SIG-M5 treated with dmso at 0.1 percent for 504 hours (cell line): ENCODE measurements around the gene ATXN7L1.

Experiments
- DNase-seq: peaks from one replicate; lab custom pipeline; 2025; ENCODE audit not compliant: unreplicated experiment; lab: John Stamatoyannopoulos, UW

The ATXN7L1 gene

DNA sequence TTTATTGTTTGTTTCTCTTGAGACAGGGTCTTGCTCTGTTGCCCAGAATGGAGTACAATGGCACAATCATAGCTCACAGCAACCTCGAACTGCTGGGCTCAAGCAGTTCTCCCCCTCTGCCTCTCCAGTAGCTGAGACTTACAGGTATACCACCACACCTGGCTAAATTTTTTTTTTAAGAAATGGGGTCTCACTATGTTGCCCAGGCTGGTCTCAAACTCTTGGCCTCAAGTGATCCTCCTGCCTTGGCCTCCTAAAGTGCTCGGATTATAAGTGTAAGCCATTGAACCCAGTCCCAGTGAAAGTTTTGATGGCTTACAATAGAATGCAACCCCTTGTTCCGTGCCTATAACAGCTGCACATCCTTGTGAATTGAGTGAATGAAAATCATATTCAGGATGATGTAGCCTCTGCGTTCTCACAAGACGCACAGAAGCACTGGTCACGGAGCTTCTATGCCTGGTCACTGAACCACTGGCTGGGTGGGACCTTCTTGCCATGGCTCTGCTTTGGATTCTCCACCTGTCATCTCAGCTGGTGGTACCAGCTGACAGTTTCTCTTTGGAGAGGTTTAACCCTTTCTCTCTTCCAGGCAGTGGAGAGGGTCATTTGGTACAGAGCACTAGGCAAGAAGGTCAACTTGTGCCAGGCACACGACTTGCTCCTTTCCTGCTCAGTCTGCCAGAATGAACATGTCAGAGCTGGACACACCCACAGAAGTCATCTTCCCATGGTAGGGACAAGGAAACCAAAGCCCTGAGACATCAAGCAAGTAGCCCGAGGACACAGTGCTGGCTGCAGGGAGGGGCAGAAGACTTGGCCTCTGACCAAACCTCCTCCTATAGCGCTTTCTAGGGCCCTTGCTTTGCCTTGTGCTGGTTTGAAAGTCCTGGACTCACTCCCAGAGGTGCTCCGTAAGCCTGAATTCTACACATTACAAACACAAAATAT is 89.6 kb downstream of the ATXN7L1 start:
- no peak for DNase-seq

DNA sequence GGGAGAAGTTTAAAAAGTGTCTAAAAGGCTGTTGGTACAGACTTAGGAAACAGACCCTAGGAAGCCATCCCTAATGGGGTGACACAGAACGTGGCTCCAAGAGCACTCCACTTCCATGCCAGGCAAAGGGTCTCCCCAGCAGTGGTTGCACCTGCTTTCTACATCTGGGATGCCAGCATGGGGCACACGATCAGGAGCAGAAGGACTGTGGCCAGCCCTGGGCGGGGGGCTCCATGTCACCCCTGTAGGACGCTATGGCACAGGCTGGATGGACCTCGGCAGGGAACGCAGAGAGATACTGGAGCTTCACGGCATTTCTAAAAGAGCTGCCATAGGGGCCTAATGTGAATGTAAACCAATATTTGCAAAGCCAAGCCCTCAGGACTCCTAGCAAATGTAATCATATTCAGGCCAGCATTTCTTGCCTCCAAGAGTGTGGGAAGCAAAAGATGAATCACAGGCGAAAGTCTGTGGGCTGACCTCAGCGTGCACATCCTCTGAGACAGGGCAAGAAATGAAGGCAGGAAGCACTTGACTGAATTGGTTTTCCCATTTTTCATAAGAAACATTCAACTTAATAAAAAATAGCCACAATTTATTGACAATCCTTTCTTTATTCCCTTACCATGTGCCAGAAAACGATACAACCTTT is 93.9 kb downstream of the ATXN7L1 start:
- no peak for DNase-seq

DNA sequence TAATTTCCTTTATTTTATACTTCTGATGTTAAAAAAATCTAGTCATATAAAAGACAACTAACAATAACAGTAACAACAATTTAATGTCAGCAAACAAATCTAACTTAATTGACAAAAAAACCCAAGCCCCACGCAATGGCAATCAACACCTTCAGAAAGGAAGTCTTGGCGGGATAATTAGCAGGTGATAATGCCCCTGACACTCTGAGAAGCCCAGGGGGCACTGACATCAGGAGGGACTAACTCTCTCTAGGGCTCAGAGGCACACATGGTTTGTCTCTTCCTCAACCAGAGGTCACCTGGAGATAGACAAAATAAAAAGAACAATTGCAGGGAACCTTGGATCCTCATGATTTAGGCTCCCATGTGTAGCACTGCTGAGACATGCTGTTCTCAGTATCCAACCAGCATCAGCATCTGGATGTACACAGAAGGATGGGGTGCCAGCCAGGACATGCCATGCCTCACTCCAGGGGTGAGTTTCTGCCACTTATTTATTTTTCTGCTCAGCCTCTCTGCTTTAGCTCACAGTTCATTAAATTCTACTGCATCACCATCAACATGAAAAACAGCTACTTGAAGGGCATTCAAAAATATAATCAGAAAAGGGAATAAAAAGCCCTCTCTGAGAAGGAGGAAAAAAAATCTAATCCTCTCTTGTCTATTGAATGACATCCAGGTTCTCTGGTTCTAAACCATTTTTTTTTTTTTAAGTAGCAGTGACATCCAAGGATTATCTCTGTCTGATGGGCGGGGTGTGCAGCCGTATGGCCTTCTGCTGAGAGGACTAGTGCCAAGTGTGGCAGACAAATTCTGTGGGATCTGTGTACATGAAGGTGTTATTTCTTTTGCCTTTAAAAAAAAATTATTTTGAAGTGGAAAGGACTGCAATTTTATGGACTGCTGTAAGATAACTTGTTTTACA is 96.3 kb downstream of the ATXN7L1 start:
- no peak for DNase-seq

DNA sequence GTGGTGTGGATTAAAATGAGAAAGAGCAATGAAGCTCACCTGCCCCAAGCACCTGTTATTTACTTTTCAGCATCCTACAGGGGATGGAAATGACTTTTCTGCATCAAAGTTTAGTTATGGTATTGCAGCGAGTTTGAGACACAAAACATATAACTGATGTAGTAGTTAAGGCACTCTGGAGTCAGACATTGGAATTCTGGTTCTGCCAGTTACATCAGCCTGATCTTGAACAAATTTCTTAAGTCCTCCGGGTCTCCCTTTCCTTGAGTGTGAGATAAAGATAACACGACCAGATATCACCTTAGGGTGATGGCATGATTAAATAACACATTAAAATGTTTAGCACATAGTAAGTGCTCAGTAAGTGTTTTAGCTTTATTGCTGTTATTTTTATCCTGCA is 97.4 kb downstream of the ATXN7L1 start:
- no peak for DNase-seq

DNA sequence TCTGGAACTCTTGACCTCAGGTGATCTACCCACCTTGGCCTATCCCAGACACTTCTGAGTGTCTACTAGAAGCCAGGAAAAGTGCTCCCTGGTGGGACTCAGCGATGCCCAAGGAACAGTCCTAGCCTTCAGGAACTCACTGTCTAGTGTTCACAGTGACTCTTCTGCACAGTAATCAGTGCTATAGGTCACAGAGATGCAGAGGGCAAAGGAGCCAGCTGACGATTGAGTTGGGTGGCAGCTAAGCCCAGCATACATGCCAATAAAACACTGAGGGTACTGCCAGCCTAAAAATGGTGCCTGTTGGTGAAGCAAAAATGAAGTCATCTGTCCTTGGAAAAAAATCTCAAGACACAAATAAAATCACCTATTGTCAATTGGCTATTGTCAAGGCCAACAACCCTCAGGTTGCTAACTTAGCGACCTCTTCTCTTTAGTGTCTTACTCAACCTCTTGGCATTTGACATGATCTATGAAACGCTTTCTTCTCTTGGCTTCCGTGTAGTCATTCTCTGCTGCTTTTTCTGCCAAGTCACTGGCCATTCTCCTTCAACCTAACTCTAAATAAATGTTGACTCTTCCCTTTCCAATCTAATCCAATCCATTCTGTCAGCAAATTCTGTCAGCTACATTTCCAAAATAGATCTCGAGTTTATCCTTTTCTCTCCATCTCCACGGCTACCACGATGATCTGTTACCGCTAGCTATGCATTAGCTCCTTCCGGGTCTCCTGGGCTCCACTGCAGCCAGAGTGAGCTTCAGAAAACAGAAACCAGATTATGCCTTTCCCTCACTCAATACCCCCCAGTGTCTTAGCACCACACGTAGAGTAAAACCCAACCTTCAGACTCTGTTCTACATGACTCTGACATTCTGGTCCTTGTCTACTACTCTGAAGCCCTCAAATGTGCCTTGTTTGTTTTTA is 99.2 kb downstream of the ATXN7L1 start:
- DNase-seq: no peak

DNA sequence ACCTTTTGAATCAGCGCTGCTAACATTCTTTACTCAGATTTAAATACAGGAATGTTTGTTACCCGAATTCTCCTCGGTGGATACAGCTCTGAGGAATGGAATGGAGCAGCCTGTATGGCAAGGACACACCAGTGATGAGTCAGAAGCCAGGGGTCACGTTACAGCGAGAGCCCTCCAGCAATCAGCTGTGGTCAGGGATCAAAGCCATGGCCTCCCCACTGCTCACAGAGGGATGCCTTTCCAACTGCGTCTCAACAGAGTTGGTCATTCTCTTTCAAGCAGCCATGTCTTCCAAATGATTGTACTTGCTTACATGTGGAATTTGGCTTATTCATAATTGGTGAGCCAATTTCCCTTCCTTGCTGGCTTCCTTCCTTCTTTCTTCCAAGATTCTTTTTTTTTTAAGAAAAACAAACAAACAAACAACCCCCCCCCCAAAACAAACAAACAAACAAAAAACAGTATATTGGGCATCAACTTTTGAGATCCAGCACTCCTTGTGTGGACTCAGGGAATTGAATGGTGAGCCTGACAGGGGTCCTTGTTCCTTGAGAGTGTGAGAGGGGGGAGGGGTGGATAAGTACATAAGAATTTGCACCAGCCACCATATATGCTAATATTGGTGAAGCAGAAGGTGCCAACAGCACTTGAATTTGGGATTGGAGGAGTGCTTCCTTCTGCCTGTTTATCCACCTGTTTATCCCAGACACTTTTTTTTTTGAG is 100.2 kb downstream of the ATXN7L1 start:
- DNase-seq: no peak

DNA sequence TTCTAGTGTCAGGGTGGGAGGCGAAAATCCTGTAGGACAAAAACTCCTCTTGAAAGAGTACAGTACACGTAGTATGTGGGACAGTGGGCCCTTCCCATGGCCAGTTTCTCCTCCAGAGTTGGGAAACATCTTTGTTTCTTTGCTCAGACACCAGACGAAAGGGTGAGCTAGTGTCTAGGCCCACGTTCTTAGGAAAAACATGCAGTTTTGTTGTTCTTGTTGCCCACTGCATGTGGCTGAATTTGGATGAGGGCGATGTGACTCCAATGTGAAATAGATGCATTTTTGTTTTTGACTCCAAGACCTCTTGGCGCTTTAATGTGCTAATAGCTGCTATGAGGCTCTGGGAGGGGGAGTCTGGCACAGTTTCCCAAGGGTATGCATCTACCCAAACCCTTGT is 100.8 kb downstream of the ATXN7L1 start:
- no peak for DNase-seq

DNA sequence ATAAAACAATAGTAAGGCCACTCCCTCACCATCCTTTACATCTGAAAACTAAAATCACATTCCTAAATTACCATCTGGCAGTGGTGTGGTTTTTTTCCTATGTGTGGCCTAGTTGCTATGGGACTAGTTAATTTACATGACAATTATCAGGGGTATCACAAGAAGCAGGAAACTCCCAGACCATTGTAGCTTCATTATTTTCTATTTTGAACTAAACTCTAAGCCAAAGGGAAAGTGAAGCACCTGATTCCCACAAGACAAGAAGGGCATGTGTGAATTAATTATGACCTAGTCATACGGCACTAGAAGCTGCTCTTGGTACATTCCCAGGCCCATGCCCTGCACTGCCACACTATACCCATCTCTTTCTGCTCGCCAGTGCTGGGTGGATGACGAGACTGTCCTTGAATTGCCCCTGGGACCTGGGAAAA is 103.4 kb downstream of the ATXN7L1 start:
- no peak for DNase-seq

DNA sequence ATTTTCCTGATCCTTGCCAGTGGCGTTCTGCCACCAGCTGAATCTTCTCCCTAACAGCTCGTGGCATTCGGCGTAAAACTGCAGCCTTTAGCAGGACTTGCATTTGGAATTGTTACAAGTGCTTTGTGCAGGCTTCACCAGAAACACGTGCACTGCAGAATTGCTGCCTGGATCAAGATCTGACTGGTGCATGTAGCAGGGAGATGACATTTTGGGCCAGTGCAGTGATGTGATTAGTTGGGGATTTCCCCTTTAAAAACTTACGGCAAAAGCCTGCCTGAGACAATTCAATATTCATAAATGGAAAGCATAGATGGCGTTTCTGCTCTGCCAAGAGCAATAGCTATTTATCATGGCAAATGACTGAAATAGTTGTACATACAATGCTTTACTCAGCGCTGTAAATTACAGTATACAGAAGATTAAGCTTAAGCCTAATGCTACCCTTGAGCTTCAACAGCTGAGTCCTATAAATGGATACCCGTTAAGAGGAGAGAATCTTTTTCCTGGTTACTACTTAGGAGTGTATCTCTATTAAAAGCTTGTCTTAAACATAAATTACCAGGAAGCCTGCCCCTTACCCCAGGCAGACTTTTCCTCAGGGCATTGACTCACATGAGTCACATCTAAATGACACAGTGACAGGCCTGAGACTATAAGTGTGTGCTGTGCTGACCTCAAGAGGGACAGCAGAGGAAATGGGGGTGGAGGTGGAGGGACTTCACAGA is 106.3 kb downstream of the ATXN7L1 start:
- DNase-seq: no peak

DNA sequence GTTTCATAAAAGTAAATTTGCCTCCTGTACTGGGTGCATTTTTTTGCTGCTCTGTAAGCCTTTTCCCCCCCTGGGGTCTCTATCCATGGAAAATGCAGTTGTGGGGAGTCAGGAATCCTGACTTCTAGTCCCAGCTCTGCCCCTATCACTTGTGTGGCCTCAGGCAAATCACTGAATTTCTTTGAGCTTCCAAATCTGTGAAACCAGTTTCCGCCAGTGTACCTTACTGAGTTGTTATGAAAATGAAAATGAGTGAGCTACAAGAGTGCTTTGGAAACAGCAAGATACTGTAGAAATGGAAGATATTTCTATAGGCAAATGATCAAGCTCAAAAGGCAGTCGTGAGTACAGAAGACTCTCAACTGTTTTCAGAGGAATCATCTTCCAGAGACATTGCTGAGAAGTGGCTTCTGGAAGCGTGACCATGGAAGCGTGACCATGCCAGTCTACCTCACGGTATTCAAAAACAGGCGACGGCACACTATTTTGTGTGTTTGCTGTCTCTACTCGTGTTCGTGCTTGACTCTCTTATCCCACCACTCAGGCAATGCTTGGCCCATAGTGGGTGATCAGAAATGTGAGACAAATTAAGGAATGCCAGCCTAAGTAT is 107.4 kb downstream of the ATXN7L1 start:
- DNase-seq: no peak

DNA sequence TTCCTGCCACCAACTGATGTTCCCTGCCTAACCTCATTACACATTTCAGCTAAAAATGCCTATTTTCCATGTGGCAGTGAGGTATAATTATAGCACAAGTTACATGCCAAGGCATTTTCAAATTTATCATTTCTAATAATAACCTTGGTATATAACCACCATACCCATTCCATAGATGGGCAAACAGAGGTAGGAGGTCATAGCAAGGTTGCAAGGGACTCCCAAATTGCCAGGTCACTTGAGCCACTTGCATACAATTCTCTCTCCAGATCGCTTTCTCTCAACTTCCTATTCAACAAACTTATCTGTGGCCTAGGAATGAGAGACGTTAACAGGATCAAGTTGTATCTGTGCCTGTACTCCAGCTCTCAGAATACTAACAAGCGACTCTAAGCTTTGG is 108.3 kb downstream of the ATXN7L1 start:
- no peak for DNase-seq

DNA sequence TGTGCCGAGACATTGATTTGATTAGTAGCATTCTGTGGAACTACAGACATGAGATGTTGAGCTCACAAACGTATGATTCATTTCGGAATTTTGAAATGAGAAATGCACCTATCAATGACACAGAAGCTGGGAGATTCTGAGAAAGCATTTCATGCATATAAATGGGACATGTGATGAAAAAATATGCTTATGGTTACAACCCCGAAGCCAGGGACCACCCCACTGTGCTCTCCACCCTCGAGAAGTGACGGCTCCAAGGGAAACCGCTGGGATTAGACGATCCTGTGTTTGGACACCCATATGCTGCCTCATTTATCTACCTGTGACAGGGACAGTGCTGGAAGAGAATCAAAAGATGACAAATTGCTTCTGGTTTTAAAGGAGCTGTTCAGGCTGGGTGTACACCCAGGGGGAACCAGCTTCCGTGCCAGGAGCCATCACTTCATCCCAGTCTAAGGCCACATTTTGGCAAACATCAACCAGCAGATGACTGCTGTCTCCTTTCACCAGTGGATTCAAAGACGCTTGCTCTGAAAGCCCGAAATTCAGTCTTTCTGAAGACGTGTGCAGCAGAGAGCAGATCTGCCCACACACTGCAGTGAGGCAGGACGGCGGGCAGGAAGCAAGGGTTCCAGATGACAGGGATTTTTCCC is 109.9 kb downstream of the ATXN7L1 start:
- DNase-seq: no peak

DNA sequence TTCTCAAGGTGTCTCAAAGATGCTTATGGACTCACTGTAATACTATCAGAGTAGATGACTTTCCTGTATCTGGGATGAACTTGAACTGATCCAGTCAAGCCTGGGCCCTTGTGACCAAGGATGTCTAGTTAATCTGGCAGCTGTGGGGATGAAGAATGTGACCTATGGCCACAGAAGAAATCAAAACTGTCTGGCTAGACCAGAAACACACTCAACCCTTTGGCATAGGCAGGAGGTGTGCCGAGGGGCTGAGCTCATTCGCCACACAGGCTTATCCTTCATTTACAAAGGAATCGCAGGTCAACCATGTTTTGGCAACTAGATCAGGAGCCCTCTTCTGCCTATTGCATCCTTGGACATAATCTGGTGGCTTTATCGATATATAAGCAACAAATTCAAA is 110.6 kb downstream of the ATXN7L1 start:
- no peak for DNase-seq

DNA sequence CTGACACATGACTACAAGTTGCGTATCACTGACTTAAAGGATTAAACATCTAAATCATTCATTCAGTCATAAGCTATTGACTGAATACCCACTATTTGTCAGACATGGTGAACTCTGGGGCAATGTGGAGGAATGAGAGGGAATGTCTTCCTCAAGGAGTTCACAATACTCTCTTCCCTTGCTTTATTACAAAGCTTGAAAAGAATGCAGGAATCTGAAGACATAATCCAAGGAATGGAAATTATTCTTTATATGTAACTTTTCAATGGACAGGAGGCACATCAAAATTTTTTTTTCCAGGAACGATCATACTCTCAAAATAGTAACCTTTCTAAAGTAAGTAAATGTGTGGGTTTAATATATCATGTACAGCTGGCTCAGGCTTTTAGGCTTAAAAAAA is 111.9 kb downstream of the ATXN7L1 start:
- DNase-seq: no peak

DNA sequence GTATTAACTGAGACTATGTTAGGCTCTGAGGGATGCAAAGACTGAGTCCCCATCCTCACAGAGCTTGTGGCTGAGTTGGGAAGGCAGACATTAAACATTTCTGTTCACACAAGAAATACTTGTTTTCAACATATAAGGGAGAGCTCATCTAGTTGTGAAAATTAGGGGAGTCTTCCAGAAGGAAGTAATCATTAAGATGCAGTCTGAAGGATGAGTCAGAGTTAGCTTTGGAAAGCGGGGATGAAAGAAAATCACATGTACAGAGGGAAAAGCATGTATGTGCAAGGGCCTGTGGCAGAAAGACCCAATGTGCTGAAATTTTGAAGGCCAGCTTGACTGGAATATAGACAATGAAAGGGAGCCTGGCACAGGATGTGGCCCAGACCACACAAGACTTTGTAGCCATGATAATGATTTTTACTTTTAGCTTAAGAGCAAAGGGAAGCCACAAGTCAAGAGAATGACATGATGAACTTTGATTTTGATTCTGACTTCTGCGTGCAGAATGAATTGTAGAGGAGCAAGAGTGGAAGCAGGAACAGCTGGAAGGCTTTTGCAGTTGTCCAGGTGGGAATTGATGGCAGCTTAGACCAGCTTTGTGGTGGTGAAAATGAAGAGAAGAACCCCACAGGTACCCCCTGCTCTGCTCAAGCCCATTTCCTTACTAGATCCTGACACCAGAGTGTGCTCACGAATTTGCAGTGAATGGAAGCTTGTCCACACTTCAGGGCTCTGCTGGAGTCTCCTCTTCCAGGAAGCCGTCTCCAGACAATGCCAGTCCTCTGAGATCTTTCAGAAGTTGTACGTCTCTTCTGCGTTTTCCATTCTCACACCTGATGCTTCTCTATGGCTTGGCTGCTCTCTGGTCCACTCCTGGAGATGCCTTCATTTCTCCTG is 115.6 kb downstream of the ATXN7L1 start:
- DNase-seq: no peak

DNA sequence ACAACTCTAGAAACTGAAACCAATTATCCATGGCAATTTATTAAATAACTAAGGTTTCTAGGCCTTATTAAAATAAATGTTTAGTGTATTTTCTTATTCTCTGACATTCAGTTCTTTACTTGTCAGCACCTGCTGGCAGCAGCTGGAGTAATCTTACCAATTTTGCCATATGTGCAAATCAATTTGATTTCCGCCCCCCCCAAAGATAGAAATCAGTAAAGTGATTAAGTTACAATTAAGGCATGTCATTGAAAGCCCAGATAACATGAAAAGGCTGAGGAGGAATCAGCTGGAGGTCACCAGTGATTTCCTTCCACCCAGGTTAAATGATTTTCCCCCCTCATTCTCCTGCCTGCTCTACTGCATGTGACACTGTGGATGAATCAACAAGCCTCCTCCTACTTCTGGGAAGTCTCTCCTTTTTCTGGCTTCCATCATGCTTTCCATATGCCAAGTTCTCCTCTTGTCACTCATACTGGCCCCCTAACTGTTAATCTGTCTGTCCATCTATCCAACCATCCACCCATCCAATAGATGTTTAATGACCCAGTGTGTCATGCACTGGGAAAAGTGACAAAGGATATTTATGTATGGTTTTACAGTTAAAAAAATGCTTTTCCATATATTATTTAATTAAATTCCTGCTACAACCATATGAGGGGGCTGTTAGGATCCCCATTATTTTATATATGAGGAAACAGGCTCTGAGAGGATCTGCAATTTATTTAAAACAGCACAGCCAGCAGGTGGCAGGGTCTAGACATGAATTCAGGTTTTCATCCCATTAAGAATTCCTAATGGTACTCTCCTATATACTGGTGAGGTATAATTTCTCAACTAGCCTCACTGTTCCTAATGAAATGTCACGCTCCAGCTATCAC is 116.5 kb downstream of the ATXN7L1 start:
- DNase-seq: peak; percentile 51
